ENCODE measurements around the gene PDCD4. TPM values are rescaled to one million over a fixed set of nuclear protein-coding genes. Genes with fewer than 3 reads are reported as not detected.

Gene PDCD4
- total and polyA plus RNA-seq, 9 of the 15 experiments (the other 6 are each of a cell fraction or from before 2014, with no cell fraction given), result 12.9 to 44.1 (median 33.7) TPM

DNA sequence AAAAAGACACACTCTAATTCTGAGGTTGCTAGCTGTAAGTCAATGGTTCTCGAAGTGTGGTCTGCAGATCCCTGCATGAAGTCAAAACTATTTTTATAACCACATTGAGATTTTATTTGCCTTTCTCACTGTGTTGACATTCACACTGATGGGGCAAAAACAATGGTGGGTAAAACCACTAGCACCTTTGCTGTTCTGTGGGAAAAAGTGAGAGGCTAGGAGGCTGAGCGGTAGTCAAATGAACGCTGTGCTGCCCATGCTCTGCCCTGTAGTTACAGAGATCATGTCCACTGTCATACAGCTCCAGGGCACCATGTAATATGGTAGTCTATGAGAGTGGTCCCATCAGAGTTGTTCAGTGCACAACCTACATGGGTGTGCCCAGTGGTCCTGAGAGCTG is 21.6 kb upstream of the PDCD4 start:
- Histone ChIP-seq H3K4me1 (replicated peaks in 1 of 2; ENCODE audit: control insufficient read depth in 2 of 2, insufficient read depth in 2 of 2, low read length in 2 of 2) (peaks cover 0 to 3% of the 10 kb centered on the region in 2 experiments; a peak in 2 of 5 replicates), H3K9me1 (ENCODE audit: control insufficient read depth, insufficient read depth, low read length) (no peaks in the 10 kb centered on the region), H4K20me1 (replicated peaks; ENCODE audit: control insufficient read depth, insufficient read depth, low read length) (no peaks in the 10 kb centered on the region), H3K36me3 (ENCODE audit: control insufficient read depth, insufficient read depth, low read length) (no peaks in the 10 kb centered on the region), H3K79me2 (ENCODE audit: control insufficient read depth, insufficient read depth, low read length) (no peaks in the 10 kb centered on the region), H3K27ac (ENCODE audit: extremely low read depth, low read depth, low read length) (no peak overlapping the region), H3K4me3 (no peak overlapping the region), H3K27me3 (ENCODE audit: control insufficient read depth in 2 of 2, insufficient read depth in 2 of 2, low read length in 2 of 2) (no peaks in the 10 kb centered on the region), H3K9ac (ENCODE audit: insufficient read depth in 1 of 2, low read depth in 2 of 2, low read length in 2 of 2) (no peak overlapping the region), H3K9me3 (replicated peaks; ENCODE audit: control insufficient read depth, insufficient read depth, low read depth, low read length) (no peaks in the 10 kb centered on the region; the same call in 1 of the 2 replicates), H2AFZ (ENCODE audit: low read depth, low read length) (no peak overlapping the region), H3K4me2 (ENCODE audit: insufficient read depth, low read length) (no peak overlapping the region)
- DNase-seq (ENCODE audit: extremely low read depth in 1 of 4, low spot score in 3 of 4) (no peak), FAIRE-seq (no peak), ATAC-seq (no peak)
- BruUV-seq (replicated peaks), result no TSS peak
- POLR2A ChIA-PET, result no interaction called here
- CTCF ChIA-PET (ENCODE audit: low intra/inter-chr PET ratio), result no interaction called here
- in situ Hi-C loops (cut with MboI), result no loop called here
- TF ChIP-seq POLR3G (IDR thresholded peaks at IDR 0.05; ENCODE audit: extremely low read depth, insufficient read length, insufficient replicate concordance), result no peak
- TF ChIP-seq, protein P1, sequence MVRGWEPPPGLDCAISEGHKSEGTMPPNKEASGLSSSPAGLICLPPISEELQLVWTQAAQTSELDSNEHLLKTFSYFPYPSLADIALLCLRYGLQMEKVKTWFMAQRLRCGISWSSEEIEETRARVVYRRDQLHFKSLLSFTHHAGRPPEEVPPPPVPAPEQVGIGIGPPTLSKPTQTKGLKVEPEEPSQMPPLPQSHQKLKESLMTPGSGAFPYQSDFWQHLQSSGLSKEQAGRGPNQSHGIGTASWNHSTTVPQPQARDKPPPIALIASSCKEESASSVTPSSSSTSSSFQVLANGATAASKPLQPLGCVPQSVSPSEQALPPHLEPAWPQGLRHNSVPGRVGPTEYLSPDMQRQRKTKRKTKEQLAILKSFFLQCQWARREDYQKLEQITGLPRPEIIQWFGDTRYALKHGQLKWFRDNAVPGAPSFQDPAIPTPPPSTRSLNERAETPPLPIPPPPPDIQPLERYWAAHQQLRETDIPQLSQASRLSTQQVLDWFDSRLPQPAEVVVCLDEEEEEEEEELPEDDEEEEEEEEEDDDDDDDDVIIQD (CRISPR knock-in tag; IDR thresholded peaks at IDR 0.05), result no peak
- no peak for TF ChIP-seq TRIM28 (IDR thresholded peaks at IDR 0.05)
- TF ChIP-seq, protein P2, sequence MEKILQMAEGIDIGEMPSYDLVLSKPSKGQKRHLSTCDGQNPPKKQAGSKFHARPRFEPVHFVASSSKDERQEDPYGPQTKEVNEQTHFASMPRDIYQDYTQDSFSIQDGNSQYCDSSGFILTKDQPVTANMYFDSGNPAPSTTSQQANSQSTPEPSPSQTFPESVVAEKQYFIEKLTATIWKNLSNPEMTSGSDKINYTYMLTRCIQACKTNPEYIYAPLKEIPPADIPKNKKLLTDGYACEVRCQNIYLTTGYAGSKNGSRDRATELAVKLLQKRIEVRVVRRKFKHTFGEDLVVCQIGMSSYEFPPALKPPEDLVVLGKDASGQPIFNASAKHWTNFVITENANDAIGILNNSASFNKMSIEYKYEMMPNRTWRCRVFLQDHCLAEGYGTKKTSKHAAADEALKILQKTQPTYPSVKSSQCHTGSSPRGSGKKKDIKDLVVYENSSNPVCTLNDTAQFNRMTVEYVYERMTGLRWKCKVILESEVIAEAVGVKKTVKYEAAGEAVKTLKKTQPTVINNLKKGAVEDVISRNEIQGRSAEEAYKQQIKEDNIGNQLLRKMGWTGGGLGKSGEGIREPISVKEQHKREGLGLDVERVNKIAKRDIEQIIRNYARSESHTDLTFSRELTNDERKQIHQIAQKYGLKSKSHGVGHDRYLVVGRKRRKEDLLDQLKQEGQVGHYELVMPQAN (IDR thresholded peaks at IDR 0.05; ENCODE audit: borderline replicate concordance), result no peak
- no peak for TF ChIP-seq ELF1 (tag; IDR thresholded peaks at IDR 0.05)
- 65% methylated on average over 3 of the region's 3 CpGs for WGBS (ENCODE audit: insufficient coverage, low coverage, missing lambda C conversion rate)
- intact Hi-C loops (cut with micrococcal nuclease), result no loop called here
